ENCODE results near the gene PLCD1. TPM values are rescaled to one million over a fixed set of nuclear protein-coding genes. Genes with fewer than 3 reads are reported as not detected.
"Not testable (repeated sequence)": the region's sequence is repeated elsewhere in the genome, so short reads cannot be mapped to it uniquely, and the experiment has no call there.

Gene PLCD1
- polyA plus RNA-seq, 3 donors = 17.7 to 24.0 (median 21.4) TPM

DNA sequence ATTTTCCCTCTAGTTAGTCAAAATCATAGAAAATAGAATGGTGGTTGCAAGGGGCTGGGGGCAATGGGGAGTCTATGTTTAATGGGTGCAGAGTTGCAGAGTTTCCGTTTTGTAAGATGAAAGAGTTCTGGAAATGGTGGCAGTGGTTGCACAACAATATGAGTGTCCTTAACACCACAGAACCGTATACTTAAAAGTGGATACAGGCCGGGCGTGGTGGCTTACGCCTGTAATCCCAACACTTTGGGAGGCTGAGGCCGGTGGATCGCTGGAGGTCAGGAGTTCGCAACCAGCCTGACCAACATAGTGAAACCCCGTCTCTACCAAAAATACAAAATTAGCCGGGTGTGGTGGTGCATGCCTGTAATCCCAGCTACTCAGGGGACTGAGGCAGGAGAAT, 41.1 kb downstream of the PLCD1 start:
- DNase-seq = not testable (repeated sequence)

DNA sequence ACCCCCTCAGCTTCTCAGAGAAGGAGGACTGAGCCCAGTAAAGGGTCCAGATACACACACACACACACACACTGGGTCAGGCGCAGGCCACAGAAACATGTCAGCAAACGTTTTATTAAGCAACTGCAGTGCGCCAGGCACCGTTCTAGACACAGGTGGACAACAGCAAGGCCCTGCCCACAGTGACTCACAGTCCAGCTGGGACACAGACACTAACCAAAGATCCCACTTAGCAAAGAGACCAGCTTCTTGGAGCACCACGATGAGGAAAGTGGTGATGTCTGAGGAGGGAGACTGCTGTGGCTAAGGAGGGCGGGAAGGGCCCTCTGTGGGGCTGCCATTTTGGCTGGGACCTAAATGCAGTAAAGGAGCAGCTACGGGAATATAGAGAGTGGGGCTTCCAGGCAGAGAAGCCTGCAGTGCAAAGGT, 41.7 kb downstream of the PLCD1 start:
- no peak for DNase-seq

DNA sequence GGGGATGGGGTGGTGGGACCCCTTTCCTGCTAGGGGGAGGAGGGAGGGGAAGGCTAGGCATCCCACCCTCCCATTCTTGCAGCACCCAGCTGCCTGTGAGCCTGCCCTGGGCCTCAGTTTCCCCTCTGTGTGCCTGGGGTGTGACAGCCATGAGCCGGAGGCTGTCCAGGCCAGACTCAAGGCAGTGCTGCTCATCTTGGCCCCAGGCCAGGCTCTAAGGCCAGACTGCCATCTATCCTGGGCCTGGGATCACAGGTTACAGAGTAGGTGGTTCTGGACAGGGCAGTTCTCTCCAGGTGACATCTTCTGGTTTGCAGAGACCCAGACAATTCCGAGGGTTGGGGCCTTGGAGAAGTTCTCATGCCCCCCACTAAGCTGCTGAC, 42.1 kb downstream of the PLCD1 start:
- no peak for DNase-seq

DNA sequence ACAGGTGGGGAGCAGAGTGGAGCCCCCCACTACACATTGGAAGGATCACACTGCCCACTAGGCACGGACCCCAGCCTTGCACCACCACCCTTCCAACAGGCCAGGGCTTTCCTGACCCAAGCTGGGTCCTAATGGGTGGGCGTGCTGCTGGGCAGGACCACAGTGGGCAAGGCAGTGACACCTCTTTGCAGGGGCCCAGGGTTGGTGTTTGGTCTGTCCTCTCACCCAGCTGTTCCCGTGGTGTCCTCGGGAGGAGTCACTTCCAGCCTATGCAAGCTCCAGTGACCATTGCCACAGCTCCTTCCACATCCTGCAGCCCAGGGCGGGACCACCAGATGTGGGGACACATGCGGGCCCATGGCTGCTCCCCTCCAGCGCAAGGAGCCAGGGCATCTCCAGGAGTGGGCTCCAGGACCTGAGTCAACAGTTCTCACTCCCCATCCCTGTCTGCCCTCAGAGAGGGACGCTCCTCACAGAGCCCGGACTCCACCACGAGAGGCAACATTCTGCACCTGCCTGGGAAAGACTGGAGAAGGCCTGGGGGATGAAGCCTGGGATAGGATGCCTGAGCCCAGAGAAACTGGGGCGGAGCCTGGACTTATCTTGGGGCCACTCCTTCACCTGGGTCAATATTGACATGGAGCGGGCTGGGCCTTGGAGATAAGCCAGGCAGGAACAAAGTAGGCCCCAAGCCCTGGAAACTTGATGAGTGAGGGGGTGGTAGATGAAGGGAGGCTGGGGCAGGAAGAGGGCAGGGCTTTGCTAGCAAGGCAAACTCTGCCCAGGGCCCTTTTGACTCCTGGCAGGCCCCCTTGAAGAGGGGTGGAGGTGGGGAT, 42.7 kb downstream of the PLCD1 start:
- no peak for DNase-seq

DNA sequence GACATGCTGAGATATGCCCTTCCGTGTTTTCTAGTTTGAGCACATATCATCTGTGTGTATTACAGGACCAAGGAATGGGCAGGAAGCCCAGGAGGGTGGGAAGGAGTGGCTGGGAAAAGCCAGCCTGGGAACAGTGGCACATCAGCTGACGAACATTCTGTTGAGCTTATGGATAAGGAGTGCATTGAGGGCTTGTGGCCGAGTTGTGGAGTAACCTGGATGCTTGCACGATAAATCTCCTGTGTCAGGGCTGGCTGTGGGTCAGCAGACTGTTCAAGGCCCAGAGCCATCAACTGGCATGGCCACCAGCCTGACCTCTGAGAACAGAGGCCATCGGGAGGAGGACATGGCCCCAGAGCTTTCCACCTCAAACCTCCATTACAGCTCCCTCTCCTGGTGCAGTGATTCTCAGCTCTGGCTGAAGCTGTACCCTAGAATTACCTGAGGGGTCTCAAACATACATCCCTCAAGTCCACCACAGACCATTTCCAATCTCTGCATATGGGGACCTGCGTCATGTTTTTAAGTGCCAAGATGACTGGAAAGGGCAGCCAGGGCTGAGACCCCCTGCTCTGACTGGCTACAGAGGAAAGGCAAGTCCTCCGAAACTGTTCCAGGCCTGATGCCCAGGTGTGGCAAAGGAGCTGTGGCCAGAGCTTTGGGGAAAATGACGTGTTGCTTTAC, 43.7 kb downstream of the PLCD1 start:
- DNase-seq = no peak

DNA sequence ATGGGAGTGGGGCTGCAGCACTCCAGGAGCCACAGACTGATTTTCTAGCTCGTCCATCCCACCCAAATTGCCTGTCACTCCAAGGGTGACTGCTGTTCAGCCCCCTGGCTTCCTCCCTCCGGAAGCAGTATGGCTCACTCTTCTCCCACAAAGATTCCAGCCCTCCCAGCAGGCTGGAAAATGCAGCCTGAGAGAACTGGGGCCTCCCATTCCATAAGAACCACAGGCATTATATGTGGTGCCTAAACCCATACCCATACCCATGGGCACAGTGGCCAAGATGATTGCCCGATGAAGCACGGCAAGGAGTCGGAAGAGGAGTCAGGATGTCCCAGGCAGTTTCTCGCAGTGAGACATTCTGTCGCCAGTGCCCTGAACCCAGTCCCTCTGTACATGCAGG, 44.8 kb downstream of the PLCD1 start:
- no peak for DNase-seq

DNA sequence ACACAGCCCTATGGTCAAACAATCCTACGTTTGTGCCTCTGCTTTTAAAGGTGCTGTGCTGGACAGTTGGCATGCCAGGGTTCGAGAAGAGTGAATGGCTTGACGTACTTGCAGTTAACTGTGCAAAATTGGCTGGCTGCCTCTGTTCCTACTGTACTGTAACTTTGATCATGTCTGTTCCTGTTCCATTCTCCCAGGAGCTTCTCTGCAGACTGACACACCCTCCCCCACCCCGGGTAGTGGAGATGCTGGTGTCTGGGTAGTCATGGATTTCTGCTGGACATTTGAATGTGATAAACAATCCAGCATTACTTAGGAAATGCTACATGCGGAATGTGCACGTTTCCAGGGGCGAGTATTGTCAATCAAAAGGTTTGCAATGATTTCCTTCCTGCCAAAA, 45.4 kb downstream of the PLCD1 start:
- no peak for DNase-seq

DNA sequence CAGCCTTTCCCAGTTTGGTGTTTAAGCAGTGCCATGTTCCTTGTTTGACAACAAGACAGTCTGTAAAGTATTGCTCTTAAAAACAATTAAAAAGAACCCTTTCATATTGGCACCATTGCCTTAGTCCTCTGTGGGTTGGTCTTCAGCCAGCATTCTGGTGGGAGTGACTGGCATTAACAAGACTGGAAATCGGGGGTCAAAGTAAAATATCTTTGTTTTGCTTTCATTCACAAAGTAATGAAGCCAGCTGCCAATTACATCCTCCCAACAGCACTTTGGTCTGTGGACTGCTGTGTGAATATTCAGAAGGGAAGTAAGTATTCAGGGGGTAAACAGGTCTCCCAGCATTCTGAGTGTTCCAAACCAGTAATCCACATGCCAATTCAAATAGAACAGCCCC, 47.1 kb downstream of the PLCD1 start:
- no peak for DNase-seq

DNA sequence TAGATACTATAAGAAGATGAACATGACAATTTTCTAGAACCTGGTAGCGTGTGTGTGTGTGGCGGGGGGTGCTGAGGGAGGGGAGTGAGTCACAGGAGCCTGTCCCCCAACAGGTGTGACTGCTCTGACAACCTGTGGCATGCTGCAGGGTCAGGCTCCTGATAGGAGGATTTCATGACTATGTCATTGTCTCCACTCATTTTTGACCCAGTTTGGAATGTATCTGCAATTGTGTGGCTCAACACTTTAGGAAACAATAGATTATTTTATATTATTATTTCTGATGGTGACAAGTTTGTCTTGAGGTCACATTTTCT, 48.1 kb downstream of the PLCD1 start:
- no peak for DNase-seq

DNA sequence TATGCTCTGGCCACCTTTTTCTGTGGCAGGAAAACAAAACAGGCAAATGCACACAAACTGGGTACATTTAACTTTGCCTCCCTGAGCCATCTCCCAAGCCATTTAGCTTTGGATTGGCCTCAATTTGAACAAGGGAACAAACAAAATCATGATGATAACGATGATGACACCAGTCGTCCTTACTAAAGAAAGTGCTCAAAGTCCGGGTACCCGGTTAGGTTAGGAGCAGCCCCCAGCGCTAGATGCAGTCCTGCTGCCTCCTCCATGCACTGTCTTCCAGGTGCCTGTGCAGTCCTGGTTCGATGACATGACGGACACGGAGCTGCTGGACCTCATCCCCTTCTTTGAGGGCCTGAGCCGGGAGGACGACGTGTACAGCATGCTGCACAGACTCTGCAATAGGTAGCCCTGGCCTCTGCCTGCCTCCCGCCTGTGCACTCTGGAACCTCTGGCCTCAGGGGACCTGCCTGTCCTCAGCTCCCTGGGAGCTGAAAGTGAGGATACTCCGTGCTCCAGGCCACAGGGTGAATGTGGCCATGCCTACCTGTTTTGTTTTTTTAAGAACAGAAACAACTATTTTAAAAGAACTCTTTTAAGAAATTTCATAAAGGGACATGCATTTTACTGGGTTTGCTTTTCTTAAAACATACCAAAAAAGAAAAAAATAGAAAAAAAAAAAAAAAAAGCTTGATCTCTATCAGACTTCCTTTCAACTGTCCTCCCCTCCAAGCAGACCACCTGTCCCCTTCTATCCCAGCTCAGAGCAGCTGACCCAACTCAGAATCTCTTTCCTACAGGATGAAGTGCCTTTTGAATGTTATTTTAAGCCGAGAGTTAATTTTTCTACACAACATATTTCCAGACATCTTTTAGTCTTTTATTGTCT, 48.7 kb downstream of the PLCD1 start:
- DNase-seq = no peak

DNA sequence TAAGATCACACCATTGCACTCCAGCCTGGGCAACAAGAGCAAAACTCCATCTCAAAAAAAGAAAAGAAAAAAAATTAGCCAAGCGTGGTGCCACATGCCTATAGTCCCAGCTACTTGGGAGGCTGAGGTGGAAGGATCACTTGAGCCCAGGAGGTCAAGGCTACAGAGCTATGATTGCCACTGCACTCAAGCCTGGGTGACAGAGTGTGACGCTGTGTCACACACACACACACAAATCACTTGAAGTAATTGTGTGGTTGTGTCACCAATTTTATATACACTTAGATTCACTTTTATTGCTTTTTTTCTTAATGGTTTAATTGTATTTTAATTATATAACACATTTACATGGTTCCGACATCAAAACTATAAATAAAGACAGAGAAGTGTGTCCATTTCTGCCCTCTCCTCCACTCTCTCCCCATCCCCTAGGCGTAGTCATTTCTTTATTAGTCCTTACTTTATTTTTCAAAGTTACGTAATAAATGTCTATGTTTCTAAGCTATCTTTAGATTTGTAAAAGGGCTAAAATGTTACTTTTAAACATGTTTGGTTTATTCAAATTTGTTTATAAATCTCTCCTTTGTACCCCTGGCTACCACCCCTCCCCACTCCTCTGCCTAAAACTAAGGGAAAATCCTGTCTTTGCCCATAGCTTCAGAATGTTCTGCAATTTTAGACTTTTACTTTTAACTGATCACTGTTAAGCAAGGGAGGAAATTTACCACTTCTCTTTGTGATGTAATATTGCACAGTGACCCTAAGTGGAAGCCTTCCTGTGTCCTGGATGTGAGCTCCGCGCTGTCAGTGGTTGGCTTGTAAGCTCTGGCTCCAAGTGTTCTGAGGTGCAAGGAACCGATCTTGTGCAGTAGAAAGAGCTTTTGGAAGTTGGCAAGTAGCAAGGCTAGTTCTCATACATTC, 49.6 kb downstream of the PLCD1 start:
- no peak for DNase-seq

DNA sequence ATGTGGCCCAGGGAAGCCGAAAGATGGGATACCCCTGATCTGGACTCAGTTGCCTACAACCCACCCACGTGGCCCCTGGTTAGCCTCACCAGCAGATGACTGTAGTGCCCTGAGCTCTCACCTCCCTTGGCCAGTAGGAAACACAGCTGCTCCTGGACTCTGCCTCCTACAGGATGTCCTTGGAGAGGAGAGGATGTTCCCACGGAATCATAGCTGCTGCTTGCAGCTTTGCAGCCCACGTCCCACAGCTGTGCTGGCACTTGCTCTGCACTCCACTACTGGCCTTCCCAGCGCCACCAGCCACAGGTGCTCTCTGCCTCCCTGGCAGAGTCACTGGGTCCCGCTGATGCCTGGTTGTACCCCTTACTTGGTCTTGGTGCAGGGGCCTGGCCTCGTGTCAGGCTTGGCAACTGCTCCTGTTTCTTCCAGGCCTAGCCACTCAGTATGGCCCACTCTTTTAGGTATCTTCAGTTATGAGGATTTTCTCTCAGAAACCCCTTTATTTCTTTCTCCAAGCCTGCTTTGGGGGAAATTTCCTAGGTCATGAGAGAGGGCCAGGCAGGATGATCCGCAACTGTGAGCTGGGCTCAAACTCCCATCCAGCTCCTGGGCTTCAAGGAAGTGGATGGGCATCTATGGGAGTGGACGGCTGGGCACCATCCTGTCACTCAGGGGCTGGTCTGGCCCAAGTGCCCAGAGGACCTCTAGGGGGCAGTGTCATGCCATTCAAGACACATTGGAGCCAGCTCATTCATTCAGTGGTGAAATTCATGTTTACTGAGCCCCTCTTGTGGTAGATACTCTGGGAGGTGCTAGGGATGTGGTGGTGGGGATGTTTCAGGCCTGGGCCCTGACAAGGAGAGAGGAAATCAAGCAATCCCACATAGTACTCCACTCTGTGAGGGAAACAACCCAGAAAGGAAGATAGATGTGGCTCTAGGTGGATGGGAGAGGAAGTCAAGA, 55.0 kb downstream of the PLCD1 start:
- peak; percentile 53 for DNase-seq

DNA sequence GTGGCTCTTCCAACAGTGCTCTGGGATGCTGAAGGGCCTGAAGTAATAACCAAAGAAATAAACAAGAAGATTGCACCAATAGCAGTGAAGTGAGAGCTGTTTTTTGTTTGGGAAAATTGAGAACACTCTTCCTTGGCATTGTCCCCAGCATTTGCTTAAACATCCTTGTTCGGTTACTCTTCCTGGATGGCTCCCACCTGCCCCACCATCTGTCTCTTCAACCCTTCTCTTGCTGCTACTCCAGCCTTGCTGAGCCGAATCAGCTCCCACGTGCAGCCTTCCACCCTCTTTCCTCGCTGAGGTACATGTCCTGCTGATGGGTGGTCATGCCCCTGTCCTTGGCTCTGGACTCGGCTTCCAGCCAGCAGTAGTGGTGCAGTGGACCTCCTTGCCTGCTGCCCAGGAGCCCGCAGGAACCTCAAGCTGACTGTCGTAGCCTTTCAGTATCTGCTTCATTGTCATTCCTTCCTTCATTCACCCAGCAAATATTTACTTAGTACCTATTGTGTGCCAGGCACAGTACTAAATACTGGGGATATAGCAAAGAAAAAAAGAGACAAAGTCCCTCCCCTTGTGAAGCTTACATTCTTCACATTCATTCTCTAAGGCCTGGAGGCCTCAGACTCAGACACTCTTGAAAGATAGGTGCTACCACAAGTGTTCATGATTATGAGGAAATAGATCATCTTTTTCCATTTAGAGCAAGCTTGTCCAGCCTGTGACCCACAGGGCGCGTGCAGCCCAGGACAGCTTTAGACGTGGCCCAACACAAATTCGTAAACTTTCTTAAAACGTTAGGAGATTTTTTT, 56.0 kb downstream of the PLCD1 start:
- DNase-seq = no peak

DNA sequence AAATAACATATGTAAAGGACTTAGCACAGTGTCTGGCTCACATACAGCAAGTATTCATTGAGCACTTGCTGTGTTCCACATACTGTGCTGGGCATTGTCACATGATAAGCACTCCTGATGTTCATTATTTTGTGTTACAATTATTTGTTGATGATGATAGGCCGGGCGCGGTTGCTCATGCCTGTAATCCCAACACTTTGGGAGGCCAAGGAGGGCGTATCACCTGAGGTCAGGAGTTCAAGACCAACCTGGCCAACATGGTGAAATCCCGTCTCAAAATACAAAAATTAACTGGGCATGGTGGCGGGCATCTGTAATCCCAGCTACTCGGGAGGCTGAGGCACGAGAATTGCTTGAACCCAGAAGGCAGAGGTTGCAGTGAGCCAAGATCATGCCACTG, 57.4 kb downstream of the PLCD1 start:
- not testable (repeated sequence) for DNase-seq

DNA sequence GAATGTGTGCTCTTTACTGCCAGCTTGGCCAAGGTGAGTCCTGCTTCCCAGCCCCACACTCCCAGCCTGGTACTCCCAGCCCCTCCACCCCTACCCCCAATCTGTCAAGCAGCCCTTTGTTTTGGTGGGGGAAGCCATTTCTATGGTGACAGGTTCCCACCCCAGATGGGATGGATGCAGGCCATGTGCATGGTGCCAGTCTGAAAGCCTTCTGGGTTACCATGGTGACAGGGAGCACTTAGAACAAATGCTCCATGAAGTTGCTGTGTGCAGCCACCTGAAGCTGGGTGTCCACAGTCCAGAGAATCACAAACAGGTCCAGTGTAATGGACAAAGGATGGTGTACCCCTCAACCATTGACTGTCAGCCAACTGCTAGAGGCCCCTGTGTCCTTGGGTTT, 58.0 kb downstream of the PLCD1 start:
- DNase-seq = no peak

DNA sequence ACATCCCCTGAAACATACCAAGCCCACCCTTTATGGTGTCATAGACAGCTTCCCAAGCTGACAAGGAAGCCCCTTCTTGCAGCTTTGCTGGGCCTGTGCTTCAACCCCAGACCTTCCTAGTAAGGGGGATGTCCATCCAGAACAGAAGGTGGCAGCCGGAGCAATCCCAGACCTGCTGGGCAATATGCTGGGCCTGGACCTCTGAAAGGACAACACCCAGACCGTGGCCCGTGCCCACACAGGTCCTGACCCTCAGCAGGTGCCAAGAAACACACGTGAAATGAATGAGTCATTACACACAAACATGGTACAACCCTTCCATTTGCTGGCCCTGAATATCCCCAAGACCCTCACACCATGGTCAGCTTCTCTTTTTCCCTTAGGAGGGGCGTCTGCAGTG, 58.6 kb downstream of the PLCD1 start:
- no peak for DNase-seq

DNA sequence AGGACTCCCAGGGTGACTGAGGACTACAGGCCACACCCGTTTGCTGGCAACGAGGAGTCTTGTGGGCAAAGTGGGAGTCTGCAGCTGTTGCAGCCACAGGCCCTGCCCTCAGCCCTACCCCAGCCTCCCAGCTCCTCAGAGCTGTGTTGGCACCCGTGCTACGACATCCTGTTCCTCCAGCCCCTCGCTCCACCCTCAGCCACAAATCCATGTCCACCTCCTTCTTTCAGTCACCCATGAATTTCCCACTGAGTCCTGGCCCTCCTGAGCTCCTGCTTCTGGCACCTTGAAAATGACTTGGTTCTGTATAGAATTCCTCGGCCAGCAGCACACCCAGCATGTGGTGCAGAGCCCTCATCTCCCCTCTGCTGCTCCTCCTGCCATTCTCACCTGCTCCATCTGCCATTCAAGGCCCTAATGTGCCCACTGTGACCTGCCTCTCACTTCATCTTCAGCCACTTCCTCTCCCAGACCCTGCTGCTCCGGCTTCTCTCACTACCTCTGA, 59.8 kb downstream of the PLCD1 start:
- no peak for DNase-seq

DNA sequence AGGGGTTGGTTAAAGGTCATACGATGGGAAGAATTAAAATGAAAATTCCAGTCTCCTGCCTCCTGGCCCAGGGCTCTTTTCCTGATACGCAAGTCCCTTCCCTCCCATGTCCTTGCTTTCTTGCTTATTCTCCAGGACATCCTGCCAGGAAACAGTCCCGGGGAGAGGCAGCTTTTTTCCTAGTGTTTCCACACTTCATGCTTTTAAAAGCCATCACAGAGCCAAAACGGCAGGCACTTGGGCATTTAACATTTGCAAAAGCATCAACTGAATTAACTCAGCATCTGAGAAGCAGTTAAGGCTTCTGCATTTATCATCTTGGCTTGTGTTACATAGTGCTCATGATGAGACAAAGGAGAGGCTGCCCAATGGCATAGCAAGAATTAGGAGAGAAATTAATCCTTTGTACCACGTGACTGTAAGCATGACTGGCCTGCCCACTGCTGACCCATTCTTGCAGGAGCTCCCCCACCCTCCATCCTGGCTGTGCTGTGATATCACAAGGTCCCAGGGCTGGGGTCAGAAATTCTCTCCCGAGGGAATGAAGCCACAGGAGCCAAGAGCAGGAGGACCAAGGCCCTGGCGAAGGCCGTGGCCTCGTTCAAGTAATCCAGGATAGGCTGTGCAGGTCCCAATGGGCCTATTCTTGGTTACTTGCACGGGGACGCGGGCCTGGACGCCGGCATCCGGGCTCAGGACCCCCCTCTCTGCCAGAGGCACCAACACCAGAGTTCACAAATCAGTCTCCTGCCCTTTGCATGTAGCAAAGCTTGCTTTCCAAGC, 60.4 kb downstream of the PLCD1 start:
- DNase-seq = no peak
